IMR-90 (cell line): ENCODE data around the gene DPF3. TPM values are rescaled to one million over a fixed set of nuclear protein-coding genes. Genes with fewer than 3 reads are reported as not detected.

Experiments
- ATAC-seq: fragments of 200-7000 bp; cut with Tn5 transposase; 2 replicates; pipeline ENCODE4 v1.9.1; 2020; ENCODE audit warnings: low read depth, mild to moderate bottlenecking, moderate library complexity
- BruUV-seq: library from RNA; stranded (reverse); fragments of 400-500 nt; replicated peaks from 2 replicates; lab custom pipeline; 2021; lab: Mats Ljungman, UMichigan
- CTCF ChIA-PET: fragments of 300-600 bp; formaldehyde crosslinking; extraction: SDS; loops from one replicate; lab custom pipeline; 2021; ENCODE audit warnings: antibody characterized with exemption; lab: Yijun Ruan, JAX
- POLR2A ChIA-PET: fragments of 300-600 bp; sonication (Branson Sonifier 250); formaldehyde crosslinking; loops from one replicate; lab custom pipeline; 2022; ENCODE audit warnings: antibody characterized with exemption; ENCODE audit not compliant: unreplicated experiment; lab: Charles Lee
- DNase-seq: peaks from one replicate; pipeline ENCODE4 v3.0.0; 2013
- H2AFZ ChIP-seq: replicated peaks from 2 replicates; pipeline ENCODE3; 2013; ENCODE audit warnings: low read length, mild to moderate bottlenecking; ENCODE audit not compliant: poor library complexity
- H2AK5ac ChIP-seq: 2 replicates; pipeline ENCODE4 v1.6.1; 2013; ENCODE audit warnings: low read depth, low read length, inconsistent platforms
- H2AK9ac ChIP-seq: replicated peaks from 2 replicates; pipeline ENCODE3; 2013; ENCODE audit warnings: mild to moderate bottlenecking, low read depth, low read length, moderate library complexity; ENCODE audit not compliant: poor library complexity
- H2BK120ac ChIP-seq: 2 replicates; pipeline ENCODE4 v1.6.1; 2013; ENCODE audit warnings: low read depth, low read length, inconsistent platforms
- H2BK15ac ChIP-seq: 3 replicates; pipeline ENCODE4 v1.6.1; 2013; ENCODE audit warnings: low read depth, low read length, inconsistent platforms
- H2BK20ac ChIP-seq: 2 replicates; pipeline ENCODE4 v1.6.1; 2013; ENCODE audit warnings: low read depth, mild to moderate bottlenecking, inconsistent platforms, low read length, moderate library complexity
- H2BK5ac ChIP-seq: 2 replicates; pipeline ENCODE4 v1.6.1; 2013; ENCODE audit warnings: mild to moderate bottlenecking, low read depth, low read length, inconsistent platforms; ENCODE audit not compliant: poor library complexity, severe bottlenecking
- H3K14ac ChIP-seq: replicated peaks from 2 replicates; pipeline ENCODE4 v1.6.1; 2013; ENCODE audit warnings: low read depth, low read length, inconsistent platforms
- H3K18ac ChIP-seq: 2 replicates; pipeline ENCODE4 v1.6.1; 2013; ENCODE audit warnings: low read depth, low read length, control low read depth
- H3K23ac ChIP-seq: 2 replicates; pipeline ENCODE4 v1.6.1; 2013; ENCODE audit warnings: low read depth, low read length, inconsistent platforms
- H3K27ac ChIP-seq: 2 replicates; pipeline ENCODE4 v1.5.1; 2013; ENCODE audit warnings: mild to moderate bottlenecking, control low read depth, low read length; ENCODE audit not compliant: insufficient read depth
- H3K27me3 ChIP-seq: 2 replicates; pipeline ENCODE4 v1.6.1; 2013; ENCODE audit warnings: low read length; ENCODE audit not compliant: control insufficient read depth, insufficient read depth
- H3K36me3 ChIP-seq: 2 replicates; pipeline ENCODE4 v1.6.1; 2013; ENCODE audit warnings: low read length, mixed read lengths; ENCODE audit not compliant: control insufficient read depth, insufficient read depth
- H3K4ac ChIP-seq: 2 replicates; pipeline ENCODE4 v1.6.1; 2013; ENCODE audit warnings: low read depth, low read length, inconsistent platforms
- H3K4me1 ChIP-seq: 2 replicates; pipeline ENCODE4 v1.6.1; 2013; ENCODE audit warnings: low read length, mixed read lengths; ENCODE audit not compliant: control insufficient read depth, insufficient read depth
- H3K4me2 ChIP-seq: 2 replicates; pipeline ENCODE4 v1.6.1; 2013; ENCODE audit warnings: low read depth, mild to moderate bottlenecking, control low read depth, low read length, moderate library complexity
- H3K4me3 ChIP-seq: 2 replicates; pipeline ENCODE4 v1.5.1; 2013; ENCODE audit warnings: low read depth, mild to moderate bottlenecking, control low read depth, low read length, moderate library complexity; ENCODE audit not compliant: insufficient read depth
- H3K56ac ChIP-seq: 2 replicates; pipeline ENCODE4 v1.6.1; 2013; ENCODE audit warnings: low read length, inconsistent platforms; ENCODE audit not compliant: insufficient read depth; ENCODE audit errors: extremely low read depth
- H3K79me1 ChIP-seq, 2 experiments: 2 replicates each; pipeline ENCODE4 v1.6.1; 2013; ENCODE audit warnings: low read length in 2 of 2, inconsistent platforms in 1 of 2, low read depth in 1 of 2
- H3K9ac ChIP-seq: 2 replicates; pipeline ENCODE4 v1.6.1; 2013; ENCODE audit warnings: low read depth, low read length, control low read depth
- H3K9me1 ChIP-seq: 2 replicates; pipeline ENCODE4 v1.6.1; 2013; ENCODE audit warnings: low read length, inconsistent platforms; ENCODE audit not compliant: insufficient read depth
- H3K9me3 ChIP-seq: 2 replicates; pipeline ENCODE4 v1.6.1; 2013; ENCODE audit warnings: low read length; ENCODE audit not compliant: control insufficient read depth, insufficient read depth
- H4K20me1 ChIP-seq: 2 replicates; pipeline ENCODE4 v1.6.1; 2013; ENCODE audit warnings: low read length, inconsistent platforms; ENCODE audit not compliant: insufficient read depth
- H4K5ac ChIP-seq: 2 replicates; pipeline ENCODE4 v1.6.1; 2013; ENCODE audit warnings: mild to moderate bottlenecking, low read depth, low read length, control low read depth
- H4K8ac ChIP-seq, 2 experiments: 2 replicates each; pipeline ENCODE4 v1.6.1; 2013; ENCODE audit warnings: low read depth in 2 of 2, low read length in 2 of 2, control low read depth in 1 of 2, inconsistent platforms in 1 of 2
- H4K91ac ChIP-seq: 2 replicates; pipeline ENCODE4 v1.6.1; 2013; ENCODE audit warnings: low read depth, low read length, inconsistent platforms; ENCODE audit not compliant: insufficient read depth
- CEBPB ChIP-seq: IDR thresholded peaks from 2 replicates; pipeline ENCODE4 v1.6.1; 2012; ENCODE audit warnings: low read depth, low read length, improper control_type of control experiment
- CHD1 ChIP-seq: IDR thresholded peaks from 2 replicates; pipeline ENCODE4 v1.6.1; 2012; ENCODE audit warnings: low read depth, low read length, improper control_type of control experiment
- FOS ChIP-seq: fragments of 150-350 bp; IDR thresholded peaks from 2 replicates; pipeline ENCODE4 v1.6.1; 2016; ENCODE audit warnings: low read depth, low read length
- MAFK ChIP-seq: IDR thresholded peaks from 2 replicates; pipeline ENCODE4 v1.6.1; 2012; ENCODE audit warnings: low read depth, low read length, improper control_type of control experiment
- MAZ ChIP-seq: IDR thresholded peaks from 2 replicates; pipeline ENCODE4 v1.6.1; 2012; ENCODE audit warnings: low read depth, mild to moderate bottlenecking, low read length, improper control_type of control experiment, moderate library complexity, borderline replicate concordance
- MXI1 ChIP-seq: IDR thresholded peaks from 2 replicates; pipeline ENCODE4 v1.6.1; 2012; ENCODE audit warnings: low read depth, mild to moderate bottlenecking, low read length, moderate library complexity, borderline replicate concordance
- POLR2A ChIP-seq: IDR thresholded peaks from 2 replicates; pipeline ENCODE4 v1.6.1; 2012; ENCODE audit warnings: mild to moderate bottlenecking, low read depth, low read length
- RAD21 ChIP-seq: IDR thresholded peaks from 2 replicates; pipeline ENCODE4 v1.6.1; 2012; ENCODE audit warnings: low read length, improper control_type of control experiment
- RCOR1 ChIP-seq: IDR thresholded peaks from 2 replicates; pipeline ENCODE4 v1.6.1; 2012; ENCODE audit warnings: mild to moderate bottlenecking, low read length, improper control_type of control experiment; ENCODE audit not compliant: insufficient replicate concordance
- RFX5 ChIP-seq: IDR thresholded peaks from 2 replicates; pipeline ENCODE4 v1.8.0; 2012; ENCODE audit warnings: low read depth, mild to moderate bottlenecking, low read length, moderate library complexity
- SMC3 ChIP-seq: fragments of 150-350 bp; IDR thresholded peaks from 2 replicates; pipeline ENCODE4 v1.6.1; 2016; ENCODE audit warnings: low read depth, mild to moderate bottlenecking, antibody characterized with exemption, low read length, moderate library complexity
- WGBS, 2 experiments: methylation state at CpG; one replicate each; pipeline versions ENCODE4 v1.1.5 to v1.1.7; 2013; ENCODE audit warnings: missing lambda C conversion rate in 2 of 2; ENCODE audit not compliant: insufficient read length in 1 of 2; ENCODE audit errors: extremely low coverage in 2 of 2; 5-methylcytosine and 5-hydroxymethylcytosine counted together
- dilution Hi-C: fragments of 300-500 bp; cut with HindIII; formaldehyde crosslinking; loops from one replicate; pipeline ENCODE4 v1.14.3; 2018; ENCODE audit warnings: low sequenced_read_pairs; ENCODE audit not compliant: unreplicated experiment
- in situ Hi-C: fragments of 300-500 bp; cut with MboI; formaldehyde crosslinking; loops from 3 replicates; pipeline ENCODE4 v1.14.3; 2019; ENCODE audit warnings: low sequenced_read_pairs, inconsistent platforms, mixed read lengths
- intact Hi-C: fragments of 100-400 bp; cut with micrococcal nuclease; formaldehyde crosslinking; loops from 2 replicates; pipeline ENCODE4 v1.10.0; 2022
- polyA plus RNA-seq, 3 experiments: library from polyadenylated mRNA; depleted of rRNA; stranded (reverse); fragments of >200 nt; gene quantifications; 2 replicates each; pipeline ENCODE4 v1.2.3, GENCODE V29; 2012; ENCODE audit warnings: low replicate concordance in 1 of 3
- total RNA-seq: library from RNA; depleted of rRNA; stranded (reverse); fragments of >200 nt; gene quantifications from 2 replicates; pipeline ENCODE4 v1.2.3, GENCODE V29; 2012
- TF ChIP-seq, protein P1 (sequence below): conservative IDR thresholded peaks from 2 replicates; pipeline ENCODE4 v1.5.1; 2012; ENCODE audit warnings: mild to moderate bottlenecking, low read depth, low read length, improper control_type of control experiment
- TF ChIP-seq, protein P2 (sequence below): fragments of 150-350 bp; IDR thresholded peaks from 2 replicates; pipeline ENCODE4 v1.6.1; 2016; ENCODE audit warnings: low read depth, mild to moderate bottlenecking, low read length, moderate library complexity, borderline replicate concordance

Gene DPF3
- total and polyA plus RNA-seq, 2 of the 4 experiments (the other 2 are of a cell fraction): 30.5 to 32.8 TPM

DNA sequence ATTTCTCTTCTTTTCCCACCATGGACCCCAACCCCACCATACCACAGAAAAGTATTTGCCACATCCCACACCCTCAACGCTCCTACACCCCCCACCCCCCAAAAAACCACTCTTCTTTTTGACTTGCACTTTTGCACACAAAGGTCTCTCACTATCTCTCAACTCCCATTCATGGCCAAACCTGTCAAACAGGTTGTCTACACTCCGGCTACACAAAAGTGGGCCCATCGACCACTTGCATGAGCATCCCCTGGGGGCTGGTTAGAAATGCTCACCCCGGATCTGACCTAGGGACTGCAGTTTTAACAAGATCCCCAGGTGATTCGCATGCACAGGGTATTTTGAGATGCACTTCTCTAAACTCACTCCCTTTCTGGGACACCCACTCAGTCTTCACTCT, 248.2 kb downstream of the DPF3 start:
- peak overlapping the region; percentile 91 for H4K91ac ChIP-seq
- ChIA-PET POLR2A (interaction anchor here (1.0 kb wide), 1 partner anchor 20 kb away, joined by 4 read pairs; no protein-coding TSS in a partner anchor), CTCF (no interaction called here)
- no peak overlapping the region for H3K9ac ChIP-seq
- H3K27me3 ChIP-seq: no peaks in the 10 kb centered on the region
- H2AFZ ChIP-seq: no peak overlapping the region
- H3K4ac ChIP-seq: peak overlapping the region; percentile 79
- H3K4me1 ChIP-seq: peaks cover 31% of the 10 kb centered on the region
- TF ChIP-seq CHD1 (no peak), MAZ (no peak), POLR2A (no peak), RFX5 (no peak), FOS (no peak), RCOR1 (no peak), SMC3 (no peak), MAFK (no peak), MXI1 (no peak), RAD21 (no peak), CEBPB (no peak)
- TF ChIP-seq, protein P1, sequence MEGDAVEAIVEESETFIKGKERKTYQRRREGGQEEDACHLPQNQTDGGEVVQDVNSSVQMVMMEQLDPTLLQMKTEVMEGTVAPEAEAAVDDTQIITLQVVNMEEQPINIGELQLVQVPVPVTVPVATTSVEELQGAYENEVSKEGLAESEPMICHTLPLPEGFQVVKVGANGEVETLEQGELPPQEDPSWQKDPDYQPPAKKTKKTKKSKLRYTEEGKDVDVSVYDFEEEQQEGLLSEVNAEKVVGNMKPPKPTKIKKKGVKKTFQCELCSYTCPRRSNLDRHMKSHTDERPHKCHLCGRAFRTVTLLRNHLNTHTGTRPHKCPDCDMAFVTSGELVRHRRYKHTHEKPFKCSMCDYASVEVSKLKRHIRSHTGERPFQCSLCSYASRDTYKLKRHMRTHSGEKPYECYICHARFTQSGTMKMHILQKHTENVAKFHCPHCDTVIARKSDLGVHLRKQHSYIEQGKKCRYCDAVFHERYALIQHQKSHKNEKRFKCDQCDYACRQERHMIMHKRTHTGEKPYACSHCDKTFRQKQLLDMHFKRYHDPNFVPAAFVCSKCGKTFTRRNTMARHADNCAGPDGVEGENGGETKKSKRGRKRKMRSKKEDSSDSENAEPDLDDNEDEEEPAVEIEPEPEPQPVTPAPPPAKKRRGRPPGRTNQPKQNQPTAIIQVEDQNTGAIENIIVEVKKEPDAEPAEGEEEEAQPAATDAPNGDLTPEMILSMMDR: no peak
- TF ChIP-seq, protein P2, sequence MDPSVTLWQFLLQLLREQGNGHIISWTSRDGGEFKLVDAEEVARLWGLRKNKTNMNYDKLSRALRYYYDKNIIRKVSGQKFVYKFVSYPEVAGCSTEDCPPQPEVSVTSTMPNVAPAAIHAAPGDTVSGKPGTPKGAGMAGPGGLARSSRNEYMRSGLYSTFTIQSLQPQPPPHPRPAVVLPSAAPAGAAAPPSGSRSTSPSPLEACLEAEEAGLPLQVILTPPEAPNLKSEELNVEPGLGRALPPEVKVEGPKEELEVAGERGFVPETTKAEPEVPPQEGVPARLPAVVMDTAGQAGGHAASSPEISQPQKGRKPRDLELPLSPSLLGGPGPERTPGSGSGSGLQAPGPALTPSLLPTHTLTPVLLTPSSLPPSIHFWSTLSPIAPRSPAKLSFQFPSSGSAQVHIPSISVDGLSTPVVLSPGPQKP: no peak
- H3K18ac ChIP-seq: peak overlapping the region; percentile 74; the same call in 1 of the 2 replicates
- peak overlapping the region; percentile 96; the same call in 1 of the 2 replicates for H3K14ac ChIP-seq
- H3K23ac ChIP-seq: peak overlapping the region; percentile 46; the same call in 1 of the 2 replicates
- BruUV-seq: no TSS peak
- peak overlapping the region; percentile 97 for H2BK120ac ChIP-seq
- WGBS, 2 experiments: 86 to 100% methylated on average over 1 of the region's 5 CpGs
- H4K8ac ChIP-seq: peak overlapping the region; percentile 5 to 90; a peak in 3 of 4 replicates
- H3K9me3 ChIP-seq: peaks cover 4% of the 10 kb centered on the region
- no peak overlapping the region for H3K4me3 ChIP-seq
- H3K79me1 ChIP-seq: peaks cover 0 to 44% of the 10 kb centered on the region in 2 experiments; a peak in 2 of 4 replicates
- no peak overlapping the region for H3K56ac ChIP-seq
- in situ Hi-C loops: no loop called here
- H2AK9ac ChIP-seq: peak overlapping the region; percentile 48
- peak overlapping the region; percentile 95 for H2BK20ac ChIP-seq
- no peaks in the 10 kb centered on the region for H3K36me3 ChIP-seq
- H2BK15ac ChIP-seq: peak overlapping the region; percentile 31; the same call in 2 of the 3 replicates
- H4K5ac ChIP-seq: peak overlapping the region; percentile 26; the same call in 1 of the 2 replicates
- ATAC-seq (no peak), DNase-seq (no peak)
- no peaks in the 10 kb centered on the region for H4K20me1 ChIP-seq
- H2BK5ac ChIP-seq: peak overlapping the region; percentile 78
- intact Hi-C loops: no loop called here
- peaks cover 43% of the 10 kb centered on the region for H3K9me1 ChIP-seq
- H3K27ac ChIP-seq: no peak overlapping the region
- no peak overlapping the region for H3K4me2 ChIP-seq
- dilution Hi-C loops: no loop called here
- H2AK5ac ChIP-seq: peak overlapping the region; percentile 94; the same call in 1 of the 2 replicates
